Globus pallidus (tissue), 1 donor: ENCODE measurements around the gene ZNF503.

ENCODE experiments used
- DNase-seq: peaks from one replicate; pipeline ENCODE4 v3.0.0-alpha.2; 2015; ENCODE audit warnings: low spot score

Gene ZNF503

DNA sequence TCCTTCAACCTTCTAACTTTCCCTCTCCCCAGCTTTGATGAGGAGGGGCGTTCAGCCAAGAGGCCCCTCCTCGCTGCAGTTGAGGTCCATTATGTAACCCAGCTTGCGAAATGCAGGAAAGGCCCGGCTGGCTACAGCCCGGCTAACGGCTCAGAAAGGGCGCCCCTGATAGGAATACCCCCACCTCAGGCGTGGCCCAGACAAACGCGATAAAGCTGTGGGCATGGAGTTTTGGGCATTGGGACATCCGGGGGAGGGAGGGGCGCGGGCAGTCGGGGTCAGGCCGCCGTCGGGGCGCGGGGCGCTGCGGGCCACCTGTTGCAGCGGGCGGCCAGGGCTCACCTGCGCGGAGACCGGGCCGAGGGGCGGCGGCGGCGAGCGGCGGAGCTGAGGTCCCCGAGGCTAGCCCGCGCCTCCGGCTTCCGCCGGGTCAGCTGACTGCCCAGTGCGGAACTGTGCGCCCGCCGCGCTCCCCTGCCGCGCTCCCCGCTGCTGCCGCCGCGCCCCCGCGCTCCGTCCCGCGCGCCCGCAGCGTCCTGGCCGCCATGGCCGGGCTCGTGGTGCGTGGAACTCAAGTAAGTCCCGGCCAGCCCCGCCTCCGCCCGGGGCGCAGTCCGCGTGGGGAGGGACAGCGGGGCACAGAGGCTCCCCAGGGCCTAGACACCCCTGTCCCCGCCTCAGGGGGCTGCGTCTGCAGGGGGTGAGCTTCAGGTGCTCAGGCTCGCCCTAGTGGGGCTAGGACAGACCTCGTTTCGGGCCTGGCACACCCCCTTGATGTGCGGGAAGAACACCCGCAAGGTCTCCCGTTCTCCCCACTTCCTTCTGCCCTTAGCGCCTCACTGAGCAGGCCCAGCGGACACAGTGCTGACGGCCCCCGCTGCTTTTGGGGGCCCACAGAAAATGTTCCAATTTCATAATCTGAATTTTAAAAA is 29.9 kb upstream of the ZNF503 start, which contains the start of gene LRMDA:
Gene LRMDA (plus strand): TSS at position 445 of the 932 bp plus-strand sequence.
- DNase-seq, result no peak

DNA sequence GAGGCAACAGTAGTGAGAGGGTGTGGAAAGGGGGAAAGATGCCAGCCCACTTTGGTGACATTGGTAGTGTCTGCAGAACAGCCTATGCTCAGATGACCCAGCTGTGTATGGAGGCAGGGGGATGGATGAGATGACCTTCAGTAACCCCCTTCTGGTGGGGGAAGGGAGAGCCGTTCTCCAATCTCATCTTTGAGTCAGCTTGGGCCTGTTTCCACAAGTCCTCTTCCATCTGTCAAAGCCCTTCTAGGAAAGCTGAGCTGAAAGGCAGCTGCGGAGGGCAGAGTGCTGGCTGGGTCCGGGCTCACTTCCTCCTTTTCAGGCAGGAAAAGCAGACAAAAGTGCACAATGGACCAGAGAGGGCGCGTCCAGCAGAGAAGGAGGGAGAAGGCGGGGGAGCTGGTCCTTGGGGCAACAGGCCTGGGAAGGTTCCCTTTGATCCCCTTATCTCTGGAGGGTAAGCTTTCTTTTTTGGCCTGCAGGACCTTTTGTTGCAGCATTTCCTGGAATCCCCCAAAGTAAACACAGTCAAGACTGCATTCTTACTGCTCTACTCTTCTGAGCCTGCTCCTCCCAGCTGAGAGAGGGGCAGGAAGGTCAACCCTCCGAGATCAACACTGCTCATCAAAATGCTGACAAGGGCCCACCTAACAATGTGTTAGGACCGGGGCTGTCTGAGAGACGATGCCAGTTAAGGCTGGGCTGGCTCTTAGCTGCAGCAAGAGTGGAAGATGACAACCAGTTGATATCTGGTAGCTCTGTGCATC is 28.6 kb upstream of the ZNF503 start:
- DNase-seq, result no peak

DNA sequence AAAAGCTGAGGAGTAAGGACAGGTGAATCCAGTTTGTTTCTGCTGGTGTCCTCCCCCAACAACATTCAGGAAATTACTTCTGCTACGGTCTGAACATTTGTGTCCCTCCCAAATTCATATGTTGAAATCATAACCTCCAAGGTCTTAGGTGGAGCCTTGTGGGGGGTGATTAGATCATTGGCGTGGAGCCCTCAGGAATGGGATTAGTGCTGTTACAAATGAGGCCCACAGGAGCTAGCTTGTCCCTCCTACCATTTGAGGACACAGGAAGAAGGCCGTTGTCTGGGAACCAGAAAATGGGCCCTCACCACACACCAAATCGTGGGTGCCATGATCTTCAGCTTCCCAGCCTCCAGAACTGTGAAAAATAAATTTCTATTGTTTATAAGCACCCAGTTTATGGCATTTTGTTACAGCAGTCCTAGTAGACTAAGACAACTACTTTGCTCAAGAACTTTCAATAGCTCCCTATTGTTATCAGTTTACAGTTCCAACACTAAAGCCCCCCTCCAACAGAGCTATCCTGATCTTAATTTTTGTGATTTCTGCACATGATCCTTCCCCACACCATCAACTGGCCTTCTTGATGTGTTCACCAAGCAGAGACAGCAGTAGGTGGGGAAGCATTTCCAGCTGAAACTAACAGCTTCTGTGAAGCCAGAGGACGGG is 27.7 kb upstream of the ZNF503 start:
- DNase-seq, result no peak

DNA sequence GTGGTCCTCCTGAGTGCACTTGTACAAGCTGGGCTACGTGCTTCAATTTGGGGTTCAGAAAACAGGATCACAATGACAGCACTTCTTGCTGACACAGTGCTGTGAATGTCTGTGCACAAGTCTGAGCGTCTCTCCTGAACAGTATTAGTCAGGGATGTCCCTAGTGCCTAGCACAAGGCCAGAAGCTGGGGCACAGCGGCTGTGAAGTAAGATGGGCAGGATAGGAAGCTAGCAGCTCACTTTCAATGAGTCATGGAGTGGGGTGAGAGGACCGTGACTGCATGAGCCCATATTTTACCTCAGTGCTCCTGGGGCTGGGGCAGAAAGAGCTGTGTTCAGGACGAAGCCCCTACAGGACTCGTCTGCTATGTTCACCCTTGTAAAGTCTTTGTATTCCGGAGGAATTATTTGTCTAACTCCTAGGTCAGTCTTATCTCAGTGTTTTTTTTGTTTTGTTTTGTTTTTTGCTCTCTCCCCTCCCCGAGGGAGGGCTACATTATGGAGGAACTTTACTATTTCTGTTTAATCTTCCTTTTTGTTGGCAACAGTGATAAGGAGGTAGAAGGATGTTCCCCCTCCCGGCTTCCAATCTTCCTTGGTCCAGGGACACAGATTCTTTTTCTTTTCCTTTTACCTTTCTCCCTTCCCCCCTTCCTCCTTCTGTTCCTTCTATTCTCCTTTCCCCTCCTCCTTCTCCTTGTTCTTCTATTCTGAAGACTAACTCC is 27.0 kb upstream of the ZNF503 start:
- DNase-seq, result no peak

DNA sequence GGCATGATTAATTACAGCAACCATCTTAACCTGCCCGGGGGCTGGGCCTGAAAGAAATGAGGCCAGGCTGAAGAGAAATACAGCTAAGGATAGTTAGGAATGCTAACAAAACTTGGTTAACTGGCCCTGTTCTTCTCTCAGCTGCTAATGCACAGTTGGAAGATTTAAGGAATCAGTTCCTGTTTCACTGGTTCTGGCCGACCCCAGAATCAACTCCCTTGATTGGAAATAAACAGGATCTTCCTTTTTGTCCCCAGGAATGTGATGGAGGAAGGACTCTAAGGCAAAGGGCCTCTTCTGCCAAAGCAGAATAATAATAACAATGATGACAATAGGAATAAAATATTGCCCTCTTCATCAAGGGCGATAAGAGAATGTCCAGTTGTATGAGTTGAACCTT is 26.4 kb upstream of the ZNF503 start:
- no peak for DNase-seq

DNA sequence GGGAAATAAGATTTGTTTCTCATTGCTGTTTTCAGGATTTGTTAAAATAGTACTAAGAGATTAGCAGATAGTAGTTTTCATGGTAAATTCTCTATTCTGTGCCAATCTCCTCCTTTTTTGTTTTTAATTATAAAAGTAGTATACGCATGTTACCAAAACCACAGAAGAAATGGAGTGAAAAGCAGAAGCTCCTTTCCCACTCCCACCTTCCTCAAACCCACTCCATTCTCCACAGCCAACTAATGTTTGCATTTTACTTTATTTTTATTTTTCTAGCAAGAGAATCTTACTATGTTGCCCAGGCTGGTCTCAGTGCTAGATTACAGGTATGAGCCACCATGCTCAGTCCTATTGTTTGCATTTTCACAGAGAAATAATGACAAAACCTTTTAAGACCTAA is 25.3 kb upstream of the ZNF503 start:
- DNase-seq, result no peak

DNA sequence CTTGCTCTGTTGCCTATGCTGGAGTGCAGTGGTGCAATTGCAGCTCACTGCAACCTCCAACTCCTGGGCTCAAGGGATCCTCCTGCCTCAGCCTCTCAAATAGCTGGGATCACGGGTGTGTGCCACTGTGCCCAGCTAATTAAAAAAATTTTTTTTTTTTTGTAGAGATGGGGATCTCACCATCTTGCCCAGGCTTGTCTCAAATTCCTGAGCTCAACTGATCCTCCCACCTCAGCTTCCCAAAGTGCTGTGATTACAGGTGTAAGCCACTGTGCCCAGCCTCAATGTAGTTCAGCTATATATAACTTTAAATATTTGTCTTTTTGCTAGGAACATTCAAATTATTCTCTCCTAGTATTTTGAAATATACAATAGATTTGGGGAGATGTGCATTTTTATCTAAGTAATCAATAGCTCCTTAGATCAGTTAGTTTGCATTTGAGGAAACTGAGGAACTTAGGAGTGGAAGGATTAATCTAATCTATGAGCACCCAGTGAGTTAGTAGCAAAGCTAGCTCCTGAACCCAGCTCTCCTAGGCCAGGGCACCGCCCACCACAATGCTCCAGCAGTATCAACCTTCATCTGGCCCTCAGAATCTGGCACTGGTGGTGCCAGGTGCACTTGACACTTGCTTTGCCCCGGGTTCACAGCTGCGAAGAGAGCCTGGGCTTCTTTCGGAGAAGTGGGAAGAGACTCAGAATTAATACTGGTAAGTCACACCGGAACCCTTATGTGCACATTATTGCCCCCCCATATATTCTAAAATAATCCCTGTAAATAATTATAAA is 23.9 kb upstream of the ZNF503 start:
- no peak for DNase-seq

DNA sequence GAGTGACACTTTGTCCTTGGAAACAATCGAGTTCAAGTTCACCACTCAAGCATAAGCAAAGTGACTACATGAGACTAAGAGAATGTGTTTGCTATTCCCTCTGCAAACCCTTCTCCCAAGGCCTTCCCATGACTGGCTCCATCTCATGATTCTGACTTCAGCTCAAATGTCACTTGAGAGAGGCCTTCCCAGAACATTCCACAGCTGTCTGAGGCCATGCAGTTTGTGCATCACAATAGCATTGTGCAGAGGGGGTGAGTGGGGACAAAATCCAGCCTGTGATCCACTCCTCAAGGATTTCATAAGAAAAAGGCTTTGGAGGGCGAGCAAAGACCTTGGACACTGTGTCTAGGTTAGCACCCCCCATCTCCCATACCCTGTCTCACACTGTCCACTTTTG is 23.0 kb upstream of the ZNF503 start:
- DNase-seq, result no peak

DNA sequence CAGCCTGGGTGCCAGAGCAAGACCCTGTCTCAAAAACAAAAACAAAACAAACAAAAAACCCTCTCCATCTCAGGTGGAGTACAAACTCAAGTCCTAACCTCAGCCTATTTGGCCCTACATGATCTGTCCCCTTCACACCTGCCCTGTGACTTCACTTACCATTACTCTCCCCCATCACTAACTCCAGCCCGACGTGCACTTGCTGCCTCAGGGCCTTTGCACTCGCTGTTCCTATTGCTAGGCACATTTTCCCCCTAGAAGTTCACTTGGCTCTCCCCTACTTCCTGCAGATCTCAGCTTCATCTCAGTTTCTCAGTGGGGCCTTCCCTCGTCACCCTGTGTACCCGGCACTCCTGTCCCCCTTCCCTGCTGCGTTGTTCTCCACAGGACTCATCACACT is 21.3 kb upstream of the ZNF503 start:
- DNase-seq, result no peak

DNA sequence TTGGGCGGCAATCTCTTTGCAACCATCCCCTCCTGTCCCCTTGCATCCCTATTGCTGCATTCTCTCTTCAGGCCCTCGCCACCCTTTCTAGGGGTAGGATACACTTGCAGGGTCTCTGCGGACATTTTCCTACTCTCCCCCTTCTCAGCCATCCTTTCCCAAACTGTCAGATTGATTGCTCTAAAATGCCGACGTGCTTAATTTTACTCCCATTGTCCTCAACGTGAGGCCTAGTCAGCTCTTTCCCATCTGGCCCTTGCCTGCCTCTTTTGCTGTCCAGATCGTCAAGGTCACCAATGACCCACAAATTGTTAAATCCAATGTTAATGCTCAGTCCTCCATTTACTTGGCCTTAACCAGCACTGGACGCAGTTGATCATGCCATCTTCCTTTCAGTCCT is 17.1 kb upstream of the ZNF503 start:
- no peak for DNase-seq

DNA sequence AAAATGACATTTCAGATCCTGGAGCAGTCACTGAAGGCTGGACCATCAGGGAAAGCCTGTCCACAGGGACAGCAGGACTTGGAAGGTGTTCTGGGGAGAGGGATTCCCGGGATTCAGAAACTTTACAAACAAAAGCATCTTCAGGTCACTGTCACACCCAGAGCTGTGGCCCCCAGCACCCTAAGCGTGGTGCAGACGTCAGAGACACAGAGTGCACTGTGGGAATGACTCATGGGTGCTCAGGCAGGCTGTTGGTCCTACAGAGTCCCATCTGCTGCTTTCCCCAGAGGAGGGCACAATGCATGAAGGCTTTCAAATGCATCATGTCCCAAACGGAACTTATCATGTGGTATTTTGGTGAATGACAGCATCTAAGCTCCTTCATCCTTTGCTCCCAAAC is 16.7 kb upstream of the ZNF503 start:
- no peak for DNase-seq

DNA sequence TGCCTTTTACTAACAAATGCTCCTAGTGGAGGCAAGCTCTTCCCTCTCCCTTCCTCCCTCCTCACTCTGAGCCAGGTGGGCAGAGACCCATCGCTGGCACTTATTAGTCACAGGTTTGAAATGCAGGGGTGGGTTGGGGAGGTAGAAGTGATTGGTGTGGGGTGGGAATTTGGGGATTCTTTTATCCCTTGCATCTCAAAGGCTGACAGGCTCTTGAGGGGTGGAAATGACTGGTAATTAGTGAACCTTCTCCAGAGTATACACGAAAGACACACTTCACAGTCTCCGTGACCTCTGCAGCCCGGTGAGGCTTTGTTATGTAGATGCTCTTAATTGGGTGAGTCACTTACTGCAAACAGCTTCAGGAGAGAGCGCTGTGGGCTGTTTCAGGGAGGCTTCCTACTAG is 16.0 kb upstream of the ZNF503 start:
- DNase-seq, result no peak

DNA sequence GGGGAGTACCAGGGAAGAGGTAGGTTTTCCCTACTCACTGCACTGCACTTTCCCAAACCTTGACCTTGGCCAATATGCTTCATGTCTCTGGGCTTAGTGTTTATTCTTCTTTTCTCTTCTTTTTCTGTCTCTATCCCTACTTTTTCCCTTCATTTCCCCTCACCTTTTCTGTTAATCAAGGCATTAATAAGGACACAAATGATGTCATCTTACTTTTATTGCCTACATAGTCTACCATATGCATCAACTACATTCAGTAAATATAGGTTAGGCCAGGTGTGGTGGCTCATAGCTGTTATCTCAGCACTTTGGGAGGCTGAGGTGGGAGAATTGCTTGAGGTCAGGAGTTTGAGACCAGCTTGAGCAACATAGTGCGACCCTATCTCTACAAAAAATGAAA is 13.0 kb upstream of the ZNF503 start:
- DNase-seq, result no peak

DNA sequence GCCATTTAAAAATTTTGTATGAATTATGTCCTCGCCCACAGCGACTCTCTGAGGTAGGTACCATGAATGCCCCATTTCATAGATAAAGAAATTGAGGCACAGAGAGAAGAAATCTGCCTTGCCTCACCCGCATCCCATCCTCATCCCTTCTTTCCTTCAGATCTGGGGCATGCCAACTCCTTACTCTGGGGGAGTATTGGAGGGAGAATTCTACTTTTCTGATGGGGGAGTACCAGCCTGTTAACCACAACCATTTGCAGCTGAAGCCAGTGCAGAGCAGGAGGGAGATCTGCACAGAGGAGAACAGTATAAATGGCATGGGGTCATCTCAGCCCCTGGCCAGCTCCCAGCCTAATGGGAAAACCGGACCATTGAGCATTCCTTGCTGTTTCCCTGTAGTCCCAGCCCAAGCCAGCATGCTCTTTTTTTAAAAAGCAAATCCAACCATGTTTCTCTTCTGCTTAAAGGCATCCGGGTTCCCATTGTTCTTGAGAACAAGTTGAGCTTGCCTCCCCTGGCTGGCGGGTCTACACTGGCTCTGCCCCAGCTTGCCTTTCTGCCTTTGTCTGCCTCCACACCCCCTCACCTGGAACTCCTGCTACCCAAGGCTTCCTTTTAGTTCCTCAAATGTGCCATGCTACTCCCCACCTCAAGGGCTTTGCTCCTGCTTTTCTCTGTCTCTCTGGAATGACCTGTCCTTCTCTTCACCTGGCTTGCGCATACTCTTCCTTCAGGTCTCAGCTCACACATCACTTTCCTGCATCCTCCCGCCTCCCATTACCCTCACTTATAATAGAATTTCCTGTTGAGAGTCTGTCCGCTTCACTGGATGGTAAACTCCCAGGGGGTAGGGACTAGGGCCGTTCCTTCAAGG is 8.8 kb upstream of the ZNF503 start:
- DNase-seq, result no peak

DNA sequence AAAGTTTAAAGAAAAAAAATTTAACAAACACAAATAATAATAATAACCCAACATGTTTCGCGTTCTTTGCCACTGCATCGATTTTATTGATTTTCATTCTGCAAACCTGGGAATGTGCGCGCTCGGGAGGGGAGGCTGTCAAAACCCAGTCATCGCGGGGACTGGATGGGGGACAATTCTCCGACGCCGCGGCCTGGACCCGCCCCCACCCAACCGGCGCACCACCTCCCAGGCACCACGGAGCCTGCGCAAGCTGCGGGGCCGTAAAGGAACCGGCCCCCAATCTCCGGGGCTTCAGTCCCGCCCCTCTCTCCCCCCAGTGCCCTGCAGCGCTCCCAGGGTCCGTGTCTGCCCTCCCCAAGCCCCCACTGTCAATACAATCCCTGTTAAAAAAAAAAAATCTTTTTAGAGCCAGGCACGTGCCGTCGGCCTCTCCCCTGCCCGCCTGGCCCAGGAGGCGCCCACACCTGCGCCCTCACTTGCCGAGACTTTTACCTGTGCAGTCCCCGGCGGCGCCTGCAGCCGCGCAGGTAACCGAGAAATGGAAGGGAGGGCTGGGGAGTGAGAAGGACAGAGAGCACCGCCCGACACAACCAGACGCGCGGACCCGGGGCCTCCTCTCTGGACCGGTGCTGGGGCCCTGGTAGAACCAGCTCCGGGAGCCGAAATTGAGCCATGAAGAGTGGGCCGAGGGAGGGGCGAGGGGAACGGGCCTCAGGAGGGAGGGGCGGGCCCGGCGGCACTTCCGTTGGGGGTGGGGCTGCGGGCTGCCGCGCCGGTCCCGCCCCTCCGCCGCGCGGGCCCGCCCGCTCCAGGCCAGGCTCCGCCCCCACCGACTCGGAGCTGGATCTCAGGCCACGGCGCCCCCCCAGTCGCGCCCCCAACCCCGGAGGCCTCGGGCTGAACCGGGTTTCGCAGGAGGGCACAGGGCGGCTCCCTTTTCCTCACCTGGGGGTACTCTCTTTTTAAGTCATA is 7.6 kb upstream of the ZNF503 start:
- DNase-seq, result no peak

DNA sequence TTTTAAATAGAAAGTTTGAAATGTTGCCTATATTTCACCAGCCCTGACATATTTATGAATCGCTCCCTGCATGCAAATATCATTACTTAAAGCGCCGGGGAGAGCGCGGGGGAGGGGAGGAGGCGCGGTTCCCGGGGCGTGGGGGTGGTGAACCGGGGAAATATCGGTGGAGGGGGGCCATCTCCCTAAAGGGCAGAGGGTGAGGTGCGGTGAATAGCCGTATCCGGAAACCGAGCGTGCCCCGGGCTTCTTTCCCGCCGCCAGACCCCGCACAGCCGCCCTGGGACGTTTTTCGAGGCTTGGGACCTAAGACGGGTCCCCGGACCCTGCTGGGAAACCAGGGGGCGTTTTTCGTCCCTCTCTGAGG is 6.9 kb upstream of the ZNF503 start:
- no peak for DNase-seq

DNA sequence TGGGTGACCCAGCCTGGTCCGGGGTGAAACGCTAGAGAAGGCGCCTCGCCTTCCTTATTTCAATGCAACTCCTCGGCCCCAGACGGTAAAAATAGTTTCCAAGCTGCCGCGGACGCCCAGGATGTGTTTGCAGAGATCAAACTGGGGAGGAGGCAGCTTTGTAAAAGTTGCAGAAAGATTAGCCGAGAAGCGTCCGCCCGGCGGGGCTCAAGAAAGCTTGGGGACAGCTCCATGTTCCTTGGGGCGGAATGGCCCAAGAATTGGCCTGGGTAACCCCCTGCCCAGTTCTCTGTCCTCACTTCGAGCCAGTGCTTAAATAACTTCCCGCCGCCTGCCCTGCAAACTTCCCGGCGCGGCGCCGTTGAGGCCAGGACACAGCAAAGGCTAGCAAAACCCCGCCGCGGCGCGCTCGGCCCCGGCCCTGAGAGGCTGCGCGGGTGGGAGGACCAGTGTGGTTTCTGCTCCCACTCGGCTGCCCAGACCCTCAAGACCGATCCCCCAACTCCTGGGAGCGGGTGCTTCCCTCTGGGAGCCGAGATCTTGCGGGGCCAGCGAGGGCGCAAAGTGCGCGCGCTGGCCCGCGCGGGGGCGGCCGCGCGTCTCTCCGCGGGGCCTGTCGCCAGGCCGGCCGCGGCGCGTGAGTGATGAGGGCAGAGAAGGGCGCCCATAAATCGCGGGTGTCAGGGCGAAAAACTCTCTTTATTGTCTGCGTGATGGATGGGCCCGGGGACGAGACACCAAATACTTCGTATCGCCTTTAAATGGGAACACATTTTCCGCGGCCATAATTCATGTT is 6.3 kb upstream of the ZNF503 start:
- DNase-seq, result no peak

DNA sequence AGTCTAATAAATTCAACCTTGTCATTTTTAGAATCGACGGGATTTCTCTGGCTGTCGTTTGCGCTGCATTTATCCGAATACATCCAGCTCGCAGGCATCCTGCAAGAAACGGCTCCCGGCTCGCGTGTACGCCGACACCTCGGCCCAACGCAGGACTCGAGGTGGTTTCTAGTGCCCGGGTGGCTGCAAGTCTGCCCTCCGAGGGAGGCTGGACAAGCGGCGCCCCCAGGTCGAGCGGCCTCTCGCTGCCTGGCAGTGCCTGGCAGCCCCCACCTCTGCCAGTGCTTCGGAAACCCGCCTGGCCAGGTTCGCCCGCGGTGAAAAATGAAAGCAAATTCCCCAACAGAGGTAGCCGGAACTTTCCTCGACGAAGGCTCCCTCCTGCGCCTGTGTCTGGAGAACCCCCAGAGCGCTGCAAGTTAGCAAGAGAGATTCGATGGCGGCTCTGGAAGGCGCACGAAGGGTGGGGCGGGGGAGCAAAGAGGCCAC is 5.7 kb upstream of the ZNF503 start:
- no peak for DNase-seq
